Measurements from ENCODE around the gene HCAR2.

Gene HCAR2

GRCh38 chr12:122651520-122652224 lies 51.5 kb downstream of the HCAR2 start:
- ChIA-PET CTCF (no interaction called here), POLR2A (no interaction called here)
- no peak overlapping the region for H3K4me3 ChIP-seq (ENCODE audit: low read depth, low read length)
- DNase-seq (ENCODE audit: low read depth, low spot score) = no peak
- TF ChIP-seq CTCF (IDR thresholded peaks at IDR 0.05; ENCODE audit: insufficient read depth, low read length, missing control alignments) = no peak
